NCI-H69 (cell line): ENCODE results near the gene NAV1.

ENCODE experiments used
- DNase-seq: peaks from one replicate; lab custom pipeline; 2025; lab: John Stamatoyannopoulos, UW

NAV1 gene

GRCh38 chr1:201586806-201587205 lies 47.9 kb downstream of the NAV1 start:
- no peak for DNase-seq

GRCh38 chr1:201587729-201588128 lies 48.8 kb downstream of the NAV1 start:
- DNase-seq, result no peak
